GM12891 (cell line): ENCODE data around the gene RAB3C.

Experiments used
- PAX5 ChIP-seq: IDR thresholded peaks from 2 replicates; pipeline ENCODE4 v1.6.1; 2011; ENCODE audit warnings: low read length, moderate library complexity, mild to moderate bottlenecking; ENCODE audit not compliant: insufficient read depth, severe bottlenecking
- POLR2A ChIP-seq: IDR thresholded peaks from 2 replicates; pipeline ENCODE4 v1.6.1; 2011; ENCODE audit warnings: low read depth, low read length, control low read depth
- POLR2AphosphoS5 ChIP-seq: IDR thresholded peaks from 2 replicates; pipeline ENCODE4 v1.6.1; 2011; ENCODE audit warnings: low read depth, low read length, control low read depth
- POU2F2 ChIP-seq: IDR thresholded peaks from 2 replicates; pipeline ENCODE4 v1.6.1; 2011; ENCODE audit warnings: low read depth, mild to moderate bottlenecking, control low read depth, low read length, moderate library complexity
- TAF1 ChIP-seq: IDR thresholded peaks from 2 replicates; pipeline ENCODE4 v1.6.1; 2011; ENCODE audit warnings: low read depth, low read length, control low read depth

DNA sequence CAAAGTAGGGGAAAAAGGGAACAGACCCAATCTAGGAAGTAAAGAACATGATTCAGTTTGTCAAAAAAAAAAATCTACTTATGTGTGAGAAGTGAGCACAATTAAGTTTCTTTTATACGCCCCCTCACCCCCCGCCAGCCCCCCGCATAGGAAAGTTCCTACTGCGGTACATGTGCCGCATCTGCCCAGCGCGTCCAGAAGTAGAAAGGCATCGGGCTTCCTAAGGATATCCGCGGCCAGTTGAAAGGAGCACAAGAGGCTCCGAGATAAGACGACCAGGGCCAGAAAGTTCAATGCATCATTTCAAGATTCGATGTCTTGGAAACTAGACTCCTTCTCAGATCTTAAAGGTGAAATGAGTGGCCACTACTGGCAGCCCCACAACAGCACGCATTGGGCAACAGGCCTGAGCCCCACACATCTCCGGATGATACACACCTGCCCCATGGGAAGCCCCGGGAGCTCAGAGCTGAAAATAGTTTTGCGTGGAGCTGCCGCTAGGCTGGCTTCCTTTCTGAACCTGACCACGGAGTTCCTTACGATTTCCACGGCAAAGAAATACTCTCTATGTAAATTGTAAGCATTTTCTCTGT lies 203.9 kb downstream of the RAB3C start:
- TF ChIP-seq POU2F2 (no peak), PAX5 (no peak), POLR2A (no peak), POLR2AphosphoS5 (no peak), TAF1 (no peak)
